Neural progenitor cell (in vitro differentiated cells): ENCODE results near the gene NAPA.

Experiments
- EZH2 ChIP-seq: fragments of 200-600 bp; sonication (generic); IDR thresholded peaks from 2 replicates; pipeline ENCODE4 v1.6.1; 2017; ENCODE audit warnings: antibody characterized with exemption, mild to moderate bottlenecking, moderate library complexity
- EZH2phosphoT487 ChIP-seq: fragments of 200-600 bp; sonication (generic); IDR thresholded peaks from 2 replicates; pipeline ENCODE4 v1.6.1; 2017; ENCODE audit warnings: antibody characterized with exemption
- TF ChIP-seq, protein P1 (sequence below): fragments of 200-600 bp; sonication (generic); IDR thresholded peaks from 2 replicates; pipeline ENCODE4 v1.5.1; 2017; ENCODE audit warnings: antibody characterized with exemption, mild to moderate bottlenecking

DNA sequence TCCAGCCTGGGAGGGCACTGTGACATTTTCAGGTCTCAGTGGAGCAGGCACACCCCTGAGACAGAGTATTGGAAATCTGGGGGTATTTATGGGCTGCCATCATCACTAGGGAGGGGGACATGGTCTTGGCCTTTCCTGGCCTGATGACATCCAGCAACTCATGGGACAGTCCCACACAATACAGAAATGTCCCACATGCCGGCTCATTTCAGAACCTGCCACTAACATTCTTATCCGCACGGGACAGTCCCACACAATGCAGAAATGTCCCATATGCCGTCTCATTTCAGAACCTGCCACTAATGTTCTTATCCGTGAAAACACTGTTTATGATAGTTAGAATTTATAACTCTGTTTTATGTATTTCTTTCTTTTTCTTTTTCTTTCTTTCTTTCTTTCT lies 53.0 kb downstream of the NAPA start:
- TF ChIP-seq, protein P1, sequence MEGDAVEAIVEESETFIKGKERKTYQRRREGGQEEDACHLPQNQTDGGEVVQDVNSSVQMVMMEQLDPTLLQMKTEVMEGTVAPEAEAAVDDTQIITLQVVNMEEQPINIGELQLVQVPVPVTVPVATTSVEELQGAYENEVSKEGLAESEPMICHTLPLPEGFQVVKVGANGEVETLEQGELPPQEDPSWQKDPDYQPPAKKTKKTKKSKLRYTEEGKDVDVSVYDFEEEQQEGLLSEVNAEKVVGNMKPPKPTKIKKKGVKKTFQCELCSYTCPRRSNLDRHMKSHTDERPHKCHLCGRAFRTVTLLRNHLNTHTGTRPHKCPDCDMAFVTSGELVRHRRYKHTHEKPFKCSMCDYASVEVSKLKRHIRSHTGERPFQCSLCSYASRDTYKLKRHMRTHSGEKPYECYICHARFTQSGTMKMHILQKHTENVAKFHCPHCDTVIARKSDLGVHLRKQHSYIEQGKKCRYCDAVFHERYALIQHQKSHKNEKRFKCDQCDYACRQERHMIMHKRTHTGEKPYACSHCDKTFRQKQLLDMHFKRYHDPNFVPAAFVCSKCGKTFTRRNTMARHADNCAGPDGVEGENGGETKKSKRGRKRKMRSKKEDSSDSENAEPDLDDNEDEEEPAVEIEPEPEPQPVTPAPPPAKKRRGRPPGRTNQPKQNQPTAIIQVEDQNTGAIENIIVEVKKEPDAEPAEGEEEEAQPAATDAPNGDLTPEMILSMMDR, result no peak
- TF ChIP-seq EZH2 (no peak), EZH2phosphoT487 (no peak)
